ENCODE measurements around the gene RAB40A. TPM values are rescaled to one million over a fixed set of nuclear protein-coding genes. Genes with fewer than 3 reads are reported as not detected.

The RAB40A gene
- total RNA-seq, 1 experiment from 2014 or later, result not detected

DNA sequence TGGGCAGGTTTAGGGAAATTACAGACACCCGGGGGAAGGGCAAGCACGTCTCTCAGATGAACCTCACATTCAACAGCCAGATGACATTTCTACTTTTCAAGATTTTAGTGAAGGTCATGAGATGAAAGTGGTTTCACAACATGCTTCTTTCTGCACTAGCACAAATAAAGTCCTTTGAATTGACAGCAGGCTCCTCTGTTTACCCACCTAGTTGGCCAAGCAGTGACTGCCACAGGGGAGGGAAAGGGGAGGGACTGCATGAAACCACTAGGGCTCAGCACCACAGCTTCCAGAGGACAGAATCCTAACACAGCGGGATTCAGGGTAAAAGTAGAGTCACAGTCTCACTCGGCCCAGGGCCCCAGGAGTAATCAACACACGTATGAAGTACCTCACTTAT is 6.2 kb downstream of the RAB40A start:
- TF ChIP-seq, protein P1, sequence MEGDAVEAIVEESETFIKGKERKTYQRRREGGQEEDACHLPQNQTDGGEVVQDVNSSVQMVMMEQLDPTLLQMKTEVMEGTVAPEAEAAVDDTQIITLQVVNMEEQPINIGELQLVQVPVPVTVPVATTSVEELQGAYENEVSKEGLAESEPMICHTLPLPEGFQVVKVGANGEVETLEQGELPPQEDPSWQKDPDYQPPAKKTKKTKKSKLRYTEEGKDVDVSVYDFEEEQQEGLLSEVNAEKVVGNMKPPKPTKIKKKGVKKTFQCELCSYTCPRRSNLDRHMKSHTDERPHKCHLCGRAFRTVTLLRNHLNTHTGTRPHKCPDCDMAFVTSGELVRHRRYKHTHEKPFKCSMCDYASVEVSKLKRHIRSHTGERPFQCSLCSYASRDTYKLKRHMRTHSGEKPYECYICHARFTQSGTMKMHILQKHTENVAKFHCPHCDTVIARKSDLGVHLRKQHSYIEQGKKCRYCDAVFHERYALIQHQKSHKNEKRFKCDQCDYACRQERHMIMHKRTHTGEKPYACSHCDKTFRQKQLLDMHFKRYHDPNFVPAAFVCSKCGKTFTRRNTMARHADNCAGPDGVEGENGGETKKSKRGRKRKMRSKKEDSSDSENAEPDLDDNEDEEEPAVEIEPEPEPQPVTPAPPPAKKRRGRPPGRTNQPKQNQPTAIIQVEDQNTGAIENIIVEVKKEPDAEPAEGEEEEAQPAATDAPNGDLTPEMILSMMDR (conservative IDR thresholded peaks at IDR 0.05), result no peak
- Histone ChIP-seq H4K91ac (ENCODE audit: insufficient read length, low read depth, low read length) (no peak overlapping the region), H2BK20ac (ENCODE audit: low read depth, low read length, poor library complexity, severe bottlenecking) (no peak overlapping the region)

More for the DNA sequence above, 6.2 kb downstream of the RAB40A start:
- no peaks in the 10 kb centered on the region for H3K4me1 ChIP-seq (ENCODE audit: insufficient read depth, low read length)
- H3K27ac ChIP-seq (ENCODE audit: insufficient read length, low read depth, low read length), result no peak overlapping the region
- H3K14ac ChIP-seq (ENCODE audit: insufficient read depth, low read length), result no peak overlapping the region
- no peak overlapping the region for H2BK120ac ChIP-seq (ENCODE audit: low read depth, low read length, poor library complexity, severe bottlenecking)
- no peak for DNase-seq
- no peaks in the 10 kb centered on the region for H3K23me2 ChIP-seq (ENCODE audit: insufficient read length, low read depth, low read length, poor library complexity, severe bottlenecking)
- Mint-ChIP-seq H3K4me1 (peaks cover 3 to 6% of the 10 kb centered on the region in 2 experiments), H3K27ac (no peak overlapping the region), H3K36me3 (ENCODE audit: insufficient read depth in 1 of 3, low read depth in 3 of 3) (no peaks in the 10 kb centered on the region), H3K27me3 (ENCODE audit: low read depth) (peaks cover 4% of the 10 kb centered on the region), H3K4me3 (no peak overlapping the region), H3K9me3 (peaks cover 0 to 29% of the 10 kb centered on the region in 2 experiments; a peak in 2 of 5 replicates)
- no peak overlapping the region for H2AK5ac ChIP-seq (ENCODE audit: insufficient read length, low read length)
- no peak overlapping the region for H3K18ac ChIP-seq (ENCODE audit: insufficient read length, low read depth, low read length)
- no peaks in the 10 kb centered on the region for H4K20me1 ChIP-seq (ENCODE audit: control insufficient read depth, insufficient read depth, insufficient read length)
- no peaks in the 10 kb centered on the region for H3K9me3 ChIP-seq (ENCODE audit: control insufficient read depth, low read depth, low read length)
- H3K27me3 ChIP-seq (ENCODE audit: insufficient read depth, low read length), result no peaks in the 10 kb centered on the region
- H3K9ac ChIP-seq (ENCODE audit: extremely low read depth, insufficient read length, low read length), result no peak overlapping the region
- no peak overlapping the region for H2BK12ac ChIP-seq (ENCODE audit: insufficient read length, low read depth, low read length)
- no peak overlapping the region for H3K4me2 ChIP-seq (ENCODE audit: insufficient read depth, insufficient read length, low read length)
- H3T11ph ChIP-seq (ENCODE audit: low read length), result no peak overlapping the region
- no peak overlapping the region for H2BK5ac ChIP-seq (ENCODE audit: insufficient read length, low read length)
- no peak overlapping the region for H3K23ac ChIP-seq (ENCODE audit: insufficient read length, low read depth, low read length)
- H3K79me1 ChIP-seq (ENCODE audit: insufficient read depth, low read depth, low read length, poor library complexity, severe bottlenecking), result no peaks in the 10 kb centered on the region
- no peak overlapping the region for H3K4ac ChIP-seq (ENCODE audit: low read depth, low read length)
- no peak overlapping the region for H4K5ac ChIP-seq (ENCODE audit: insufficient read length, low read depth, low read length)
- H2BK15ac ChIP-seq (ENCODE audit: low read depth, low read length), result no peak overlapping the region
- no CpG with 5 or more reads among the region's 5 CpGs for WGBS (ENCODE audit: extremely low coverage, insufficient read length, low lambda C conversion rate)
- H3K79me2 ChIP-seq (ENCODE audit: insufficient read depth, low read length), result no peaks in the 10 kb centered on the region
- H2AFZ ChIP-seq (ENCODE audit: low read length), result no peak overlapping the region
- no peak overlapping the region for H3K56ac ChIP-seq (ENCODE audit: insufficient read length, low read depth, low read length)
- no peak overlapping the region for H4K8ac ChIP-seq (replicated peaks; ENCODE audit: insufficient read length, low read depth, low read length)
